Immature natural killer cell (primary cell): ENCODE measurements around the gene FBXW7. TPM values are rescaled to one million over a fixed set of nuclear protein-coding genes. Genes with fewer than 3 reads are reported as not detected.

Experiments used
- DNase-seq, 3 donors: peaks; one replicate each; pipeline ENCODE4 v3.0.0; 2022; ENCODE audit warnings: mixed read lengths in 1 of 3
- H3K27ac Mint-ChIP-seq, 6 donors: one replicate each; pipeline ENCODE4 v1.8.0; 2020; ENCODE audit warnings: mixed read lengths in 6 of 6, mild to moderate bottlenecking in 5 of 6, inconsistent platforms in 4 of 6, moderate library complexity in 3 of 6
- H3K27me3 Mint-ChIP-seq, 3 donors: one replicate each; pipeline ENCODE4 v1.8.0; 2020 to 2021; ENCODE audit warnings: low read depth in 3 of 3, mild to moderate bottlenecking in 3 of 3, mixed read lengths in 3 of 3, moderate library complexity in 3 of 3, inconsistent platforms in 1 of 3
- H3K36me3 Mint-ChIP-seq, 3 donors: one replicate each; pipeline ENCODE4 v1.8.0; 2020; ENCODE audit warnings: mixed read lengths in 3 of 3, inconsistent platforms in 2 of 3, mild to moderate bottlenecking in 2 of 3
- H3K4me1 Mint-ChIP-seq, 2 donors: one replicate each; pipeline ENCODE4 v1.8.0; 2020; ENCODE audit warnings: inconsistent platforms in 2 of 2, mild to moderate bottlenecking in 2 of 2, mixed read lengths in 2 of 2, moderate library complexity in 1 of 2
- H3K4me3 Mint-ChIP-seq, 5 donors: one replicate each; pipeline ENCODE4 v1.8.0; 2020; ENCODE audit warnings: mild to moderate bottlenecking in 5 of 5, mixed read lengths in 5 of 5, inconsistent platforms in 3 of 5, moderate library complexity in 3 of 5
- H3K9me3 Mint-ChIP-seq, 6 donors: one replicate each; pipeline ENCODE4 v1.8.0; 2020; ENCODE audit warnings: mild to moderate bottlenecking in 6 of 6, mixed read lengths in 6 of 6, inconsistent platforms in 4 of 6, moderate library complexity in 3 of 6
- polyA plus RNA-seq, 3 donors: library from polyadenylated mRNA; unstranded; fragments of 300-500 nt; fragmentation: Illumina TruSeq; gene quantifications; one replicate each; pipeline ENCODE4 v1.2.3, GENCODE V29; 2021

FBXW7 gene
- polyA plus RNA-seq, 3 donors from 2014 or later: 22.3 to 70.1 (median 59.4) TPM

GRCh38 chr4:152536545-152537182 is 772 bp upstream of the FBXW7 start:
- DNase-seq: peak in 1 of 3 donors; percentile 85
- Mint-ChIP-seq H3K9me3 (no peaks in the 10 kb centered on the region), H3K27me3 (peaks cover 7 to 20% (median 9%) of the 10 kb centered on the region in 3 donors), H3K27ac (peak overlapping the region; percentile 95 to 100 (median 100)), H3K4me3 (peak overlapping the region; percentile 93 to 98 (median 96)), H3K4me1 (peaks cover 55 to 72% of the 10 kb centered on the region in 2 donors), H3K36me3 (no peaks in the 10 kb centered on the region)

GRCh38 chr4:152535360-152535902 is 461 bp downstream of the FBXW7 start:
- no peaks in the 10 kb centered on the region for H3K9me3 Mint-ChIP-seq
- H3K36me3 Mint-ChIP-seq: no peaks in the 10 kb centered on the region
- H3K4me1 Mint-ChIP-seq: peaks cover 64 to 84% of the 10 kb centered on the region in 2 donors
- peak overlapping the region; percentile 96 to 98 (median 97) for H3K4me3 Mint-ChIP-seq
- H3K27me3 Mint-ChIP-seq: peaks cover 7 to 20% (median 9%) of the 10 kb centered on the region in 3 donors
- DNase-seq: peak in 2 of 3 donors; percentile 22 to 30
- H3K27ac Mint-ChIP-seq: peak overlapping the region in 4 of 6 donors; percentile 95 to 100 (median 100)

DNA sequence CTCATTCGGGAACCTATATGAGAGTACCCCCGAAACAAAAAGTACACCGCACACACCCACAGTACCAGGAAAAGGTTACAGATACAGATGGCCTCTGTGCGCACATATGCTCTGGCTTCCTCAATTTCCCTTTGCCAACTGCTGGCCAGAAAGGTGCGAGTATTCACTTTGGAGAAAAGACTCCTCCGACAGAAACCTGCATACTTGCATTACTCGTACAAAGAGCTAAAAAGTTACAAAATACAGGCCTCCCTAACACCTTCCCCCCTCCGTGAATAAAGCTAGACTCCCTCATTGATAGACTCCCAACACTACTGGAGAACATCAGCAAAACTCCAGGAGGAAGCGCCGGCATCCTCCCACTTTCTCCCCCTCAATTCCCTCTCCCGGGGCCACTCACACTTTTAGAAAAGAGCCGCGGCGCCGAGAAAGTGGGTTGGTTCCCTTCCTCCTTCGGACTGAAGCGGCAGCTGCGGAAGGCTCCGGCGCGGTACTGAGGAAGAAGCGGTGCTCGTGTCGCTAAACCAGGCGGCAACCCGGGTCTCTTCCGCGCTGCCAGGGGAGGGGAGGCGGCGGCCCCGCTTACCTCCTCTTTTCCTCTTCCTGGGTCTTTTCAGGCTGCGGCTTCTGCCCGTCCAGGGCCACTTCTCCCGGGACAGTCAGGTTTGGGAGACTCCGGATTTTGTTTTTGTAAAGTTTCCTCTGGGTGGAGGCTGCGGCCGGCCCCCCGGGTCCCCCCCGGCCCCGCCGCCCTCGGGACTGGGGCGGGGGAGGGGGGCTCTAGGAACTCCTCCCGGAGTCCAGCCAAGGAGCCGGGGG is 1.1 kb downstream of the FBXW7 start:
- peak; percentile 43 to 53 (median 51) for DNase-seq
- peaks cover 67 to 88% of the 10 kb centered on the region in 2 donors for H3K4me1 Mint-ChIP-seq
- no peaks in the 10 kb centered on the region for H3K9me3 Mint-ChIP-seq
- H3K27ac Mint-ChIP-seq: peak overlapping the region; percentile 87 to 97 (median 92)
- peaks cover 7 to 20% (median 9%) of the 10 kb centered on the region in 3 donors for H3K27me3 Mint-ChIP-seq
- H3K4me3 Mint-ChIP-seq: peak overlapping the region; percentile 95 to 97 (median 95)
- no peaks in the 10 kb centered on the region for H3K36me3 Mint-ChIP-seq

GRCh38 chr4:152531479-152531878 is 4.4 kb downstream of the FBXW7 start:
- H3K27ac Mint-ChIP-seq: peak overlapping the region in 3 of 6 donors; percentile 2 to 66 (median 7)
- peaks cover 0 to 4% (median 0%) of the 10 kb centered on the region in 3 donors for H3K36me3 Mint-ChIP-seq
- H3K4me1 Mint-ChIP-seq: peaks cover 47 to 75% of the 10 kb centered on the region in 2 donors

GRCh38 chr4:152530600-152530999 is 5.3 kb downstream of the FBXW7 start:
- Mint-ChIP-seq H3K36me3 (peaks cover 0 to 4% (median 0%) of the 10 kb centered on the region in 3 donors), H3K27me3 (peaks cover 0 to 11% (median 0%) of the 10 kb centered on the region in 3 donors), H3K4me3 (peak overlapping the region in 2 of 5 donors; percentile 11 to 25), H3K9me3 (no peaks in the 10 kb centered on the region), H3K27ac (peak overlapping the region in 4 of 6 donors; percentile 20 to 81 (median 55)), H3K4me1 (peaks cover 53 to 77% of the 10 kb centered on the region in 2 donors)
- no peak for DNase-seq

More at GRCh38 chr4:152531479-152531878, 4.4 kb downstream of the FBXW7 start:
- no peak overlapping the region for H3K4me3 Mint-ChIP-seq
- DNase-seq: no peak
- H3K27me3 Mint-ChIP-seq: peaks cover 6 to 19% (median 6%) of the 10 kb centered on the region in 3 donors
- H3K9me3 Mint-ChIP-seq: no peaks in the 10 kb centered on the region

- no peak overlapping the region for H3K4me3 Mint-ChIP-seq
- no peak for DNase-seq
- peaks cover 0 to 4% (median 0%) of the 10 kb centered on the region in 3 donors for H3K36me3 Mint-ChIP-seq
Observed at GRCh38 chr4:152529880-152530279, 6.0 kb downstream of the FBXW7 start.

DNA sequence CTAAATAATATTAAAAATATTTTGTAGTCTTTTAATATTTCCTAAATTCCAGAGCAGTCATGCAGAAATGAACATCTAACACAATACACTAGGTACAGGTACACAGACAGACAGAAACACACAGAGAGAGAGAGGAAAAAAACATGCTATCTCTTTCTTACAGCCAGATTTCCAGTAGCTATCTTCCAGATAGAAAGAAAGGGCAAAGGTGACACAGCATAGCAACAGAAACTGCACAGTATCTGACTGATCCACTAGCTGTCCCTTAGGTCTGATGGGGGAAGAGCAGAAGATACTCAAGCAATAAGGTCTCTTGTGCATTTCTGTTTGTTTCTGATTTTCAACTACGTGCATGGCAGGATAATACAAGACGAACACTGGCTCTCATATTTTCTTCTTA is 7.8 kb downstream of the FBXW7 start:
- no peak for DNase-seq
- no peak overlapping the region for H3K27ac Mint-ChIP-seq
- H3K9me3 Mint-ChIP-seq: no peaks in the 10 kb centered on the region
- H3K36me3 Mint-ChIP-seq: peaks cover 0 to 4% (median 0%) of the 10 kb centered on the region in 3 donors
- H3K4me1 Mint-ChIP-seq: peaks cover 57 to 83% of the 10 kb centered on the region in 2 donors
- peaks cover 0 to 8% (median 3%) of the 10 kb centered on the region in 3 donors for H3K27me3 Mint-ChIP-seq
- H3K4me3 Mint-ChIP-seq: no peak overlapping the region

More at GRCh38 chr4:152529880-152530279, 6.0 kb downstream of the FBXW7 start:
- no peaks in the 10 kb centered on the region for H3K9me3 Mint-ChIP-seq
- peaks cover 0 to 11% (median 0%) of the 10 kb centered on the region in 3 donors for H3K27me3 Mint-ChIP-seq
- H3K4me1 Mint-ChIP-seq: peaks cover 57 to 83% of the 10 kb centered on the region in 2 donors
- H3K27ac Mint-ChIP-seq: no peak overlapping the region

- Mint-ChIP-seq H3K4me1 (peaks cover 61 to 83% of the 10 kb centered on the region in 2 donors), H3K36me3 (peaks cover 0 to 4% (median 0%) of the 10 kb centered on the region in 3 donors), H3K9me3 (no peaks in the 10 kb centered on the region), H3K4me3 (no peak overlapping the region), H3K27ac (peak overlapping the region; percentile 12 to 81 (median 52)), H3K27me3 (peaks cover 2 to 8% (median 3%) of the 10 kb centered on the region in 3 donors)
- DNase-seq: no peak
Observed at GRCh38 chr4:152525878-152526277, 10.0 kb downstream of the FBXW7 start.

DNA sequence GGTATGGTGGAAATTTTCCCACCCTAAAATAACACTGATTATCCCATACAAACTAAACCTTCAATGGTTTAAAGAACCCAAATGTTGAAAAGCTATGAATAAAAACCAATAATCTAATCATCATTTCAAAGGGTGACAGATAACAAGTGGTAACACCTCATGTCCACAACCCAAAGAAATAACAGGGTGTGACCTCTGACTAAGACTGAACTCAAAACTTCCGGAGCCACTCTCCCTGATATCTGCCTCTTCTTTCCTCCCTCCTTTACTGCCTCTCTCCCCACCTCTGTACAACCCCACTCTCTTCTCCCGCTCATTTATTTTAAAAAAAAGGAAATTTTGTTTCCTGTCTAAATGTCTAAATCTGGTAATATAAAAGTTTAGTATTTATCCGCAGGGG is 11.5 kb downstream of the FBXW7 start:
- Mint-ChIP-seq H3K4me1 (peaks cover 63 to 88% of the 10 kb centered on the region in 2 donors), H3K9me3 (no peaks in the 10 kb centered on the region), H3K36me3 (peaks cover 0 to 7% (median 3%) of the 10 kb centered on the region in 3 donors), H3K27me3 (peaks cover 2 to 8% (median 3%) of the 10 kb centered on the region in 3 donors), H3K27ac (peak overlapping the region; percentile 76 to 95 (median 86)), H3K4me3 (peak overlapping the region; percentile 79 to 93 (median 86))
- peak; percentile 39 to 42 (median 40) for DNase-seq

DNA sequence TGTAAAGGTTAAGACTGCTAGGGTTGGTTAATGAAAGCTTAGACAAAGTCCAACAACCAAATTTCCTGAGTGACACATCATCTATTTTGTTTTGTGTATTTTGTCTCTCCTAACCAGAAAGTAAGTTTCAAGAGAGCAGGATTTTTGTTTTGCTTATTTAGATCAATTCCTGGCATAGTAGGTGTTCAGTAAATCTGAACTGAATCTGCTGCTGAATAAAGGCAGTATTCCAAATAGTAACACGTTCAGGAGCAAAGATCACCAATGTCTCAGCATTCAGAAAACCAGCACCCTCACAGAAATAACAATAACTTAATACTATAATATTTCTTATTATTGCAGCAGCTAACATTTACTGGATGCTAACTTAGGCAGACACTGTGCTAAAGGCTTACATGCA is 12.2 kb downstream of the FBXW7 start:
- peak overlapping the region in 4 of 5 donors; percentile 3 to 86 (median 47) for H3K4me3 Mint-ChIP-seq
- H3K4me1 Mint-ChIP-seq: peaks cover 63 to 88% of the 10 kb centered on the region in 2 donors
- no peaks in the 10 kb centered on the region for H3K9me3 Mint-ChIP-seq
- no peak for DNase-seq
- H3K27ac Mint-ChIP-seq: peak overlapping the region; percentile 39 to 87 (median 71)
- H3K36me3 Mint-ChIP-seq: peaks cover 0 to 7% (median 3%) of the 10 kb centered on the region in 3 donors
- peaks cover 2 to 8% (median 3%) of the 10 kb centered on the region in 3 donors for H3K27me3 Mint-ChIP-seq

DNA sequence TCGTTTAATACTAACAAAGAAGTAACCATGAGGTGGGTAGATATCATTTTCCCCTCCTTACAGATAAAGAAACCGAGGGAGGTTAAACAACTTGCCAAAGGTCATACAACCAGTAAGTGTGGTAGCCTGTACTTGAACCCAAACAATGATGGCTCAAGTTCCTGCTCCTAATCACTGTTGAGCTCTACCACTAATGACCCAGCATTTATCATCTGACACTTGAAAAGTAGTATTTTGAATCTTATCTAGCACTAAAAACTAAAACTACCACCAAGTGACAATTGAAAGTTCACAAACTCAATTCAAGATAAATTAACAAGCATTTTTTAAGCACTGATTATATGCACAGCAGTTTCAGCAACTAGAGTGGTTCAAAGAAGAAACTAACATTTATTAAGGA is 13.1 kb downstream of the FBXW7 start:
- Mint-ChIP-seq H3K4me3 (peak overlapping the region in 4 of 5 donors; percentile 0 to 86 (median 33)), H3K4me1 (peaks cover 59 to 78% of the 10 kb centered on the region in 2 donors), H3K9me3 (no peaks in the 10 kb centered on the region), H3K36me3 (peaks cover 0 to 4% (median 3%) of the 10 kb centered on the region in 3 donors), H3K27me3 (peaks cover 2 to 8% (median 3%) of the 10 kb centered on the region in 3 donors), H3K27ac (peak overlapping the region; percentile 39 to 77 (median 70))
- no peak for DNase-seq

- H3K27ac Mint-ChIP-seq: peak overlapping the region in 4 of 6 donors; percentile 25 to 75 (median 52)
- H3K9me3 Mint-ChIP-seq: no peaks in the 10 kb centered on the region
- peaks cover 0 to 4% (median 3%) of the 10 kb centered on the region in 3 donors for H3K36me3 Mint-ChIP-seq
- peaks cover 59 to 74% of the 10 kb centered on the region in 2 donors for H3K4me1 Mint-ChIP-seq
- peak overlapping the region in 1 of 5 donors; percentile 86 for H3K4me3 Mint-ChIP-seq
- peaks cover 2 to 8% (median 5%) of the 10 kb centered on the region in 3 donors for H3K27me3 Mint-ChIP-seq
- no peak for DNase-seq
Observed at GRCh38 chr4:152522245-152522644, 13.6 kb downstream of the FBXW7 start.

DNA sequence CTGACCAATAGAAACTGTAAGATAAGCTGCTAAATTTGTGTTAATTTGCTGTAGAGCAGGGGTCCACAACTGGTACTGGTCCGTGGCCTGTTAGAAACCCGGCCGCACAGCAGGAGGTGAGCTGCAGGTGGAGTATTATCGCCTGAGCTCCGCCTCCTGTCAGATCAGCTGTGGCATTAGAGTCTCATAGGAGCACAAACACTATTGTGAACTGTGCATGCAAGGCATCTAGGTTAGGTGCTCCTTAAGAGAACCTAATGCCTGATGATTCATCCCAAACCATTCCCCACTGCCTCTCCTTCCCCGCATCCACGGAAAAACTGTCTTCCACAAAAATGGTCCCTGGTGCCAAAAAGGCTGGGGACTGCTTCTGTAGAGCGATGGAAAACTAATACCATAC is 19.7 kb downstream of the FBXW7 start:
- Mint-ChIP-seq H3K9me3 (no peaks in the 10 kb centered on the region), H3K36me3 (peaks cover 0 to 4% (median 3%) of the 10 kb centered on the region in 3 donors), H3K27ac (peak overlapping the region in 1 of 6 donors; percentile 4), H3K4me3 (no peak overlapping the region), H3K4me1 (peaks cover 45 to 71% of the 10 kb centered on the region in 2 donors), H3K27me3 (peaks cover 0 to 2% (median 2%) of the 10 kb centered on the region in 3 donors)
- no peak for DNase-seq
